Mucosa of stomach (tissue), 1 donor: ENCODE measurements around the gene PLOD2.

Experiments
- H3K27me3 ChIP-seq: one replicate; pipeline ENCODE4 v1.7.0; 2013; ENCODE audit warnings: mild to moderate bottlenecking, low read length; ENCODE audit not compliant: control insufficient read depth, insufficient read depth
- H3K36me3 ChIP-seq: one replicate; pipeline ENCODE4 v1.7.0; 2013; ENCODE audit warnings: low read length; ENCODE audit not compliant: control insufficient read depth, insufficient read depth
- H3K4me1 ChIP-seq: one replicate; pipeline ENCODE4 v1.7.0; 2013; ENCODE audit warnings: mild to moderate bottlenecking, low read length; ENCODE audit not compliant: control insufficient read depth, insufficient read depth
- H3K4me3 ChIP-seq: one replicate; pipeline ENCODE4 v1.7.0; 2013; ENCODE audit warnings: low read length
- H3K9ac ChIP-seq: one replicate; pipeline ENCODE4 v1.7.0; 2013; ENCODE audit warnings: mild to moderate bottlenecking, low read length, moderate library complexity
- H3K9me3 ChIP-seq: one replicate; pipeline ENCODE4 v1.7.0; 2013; ENCODE audit warnings: mild to moderate bottlenecking, low read length, moderate library complexity; ENCODE audit not compliant: control insufficient read depth
- donor health status: Pancreatic carcinoma.

Gene PLOD2

DNA sequence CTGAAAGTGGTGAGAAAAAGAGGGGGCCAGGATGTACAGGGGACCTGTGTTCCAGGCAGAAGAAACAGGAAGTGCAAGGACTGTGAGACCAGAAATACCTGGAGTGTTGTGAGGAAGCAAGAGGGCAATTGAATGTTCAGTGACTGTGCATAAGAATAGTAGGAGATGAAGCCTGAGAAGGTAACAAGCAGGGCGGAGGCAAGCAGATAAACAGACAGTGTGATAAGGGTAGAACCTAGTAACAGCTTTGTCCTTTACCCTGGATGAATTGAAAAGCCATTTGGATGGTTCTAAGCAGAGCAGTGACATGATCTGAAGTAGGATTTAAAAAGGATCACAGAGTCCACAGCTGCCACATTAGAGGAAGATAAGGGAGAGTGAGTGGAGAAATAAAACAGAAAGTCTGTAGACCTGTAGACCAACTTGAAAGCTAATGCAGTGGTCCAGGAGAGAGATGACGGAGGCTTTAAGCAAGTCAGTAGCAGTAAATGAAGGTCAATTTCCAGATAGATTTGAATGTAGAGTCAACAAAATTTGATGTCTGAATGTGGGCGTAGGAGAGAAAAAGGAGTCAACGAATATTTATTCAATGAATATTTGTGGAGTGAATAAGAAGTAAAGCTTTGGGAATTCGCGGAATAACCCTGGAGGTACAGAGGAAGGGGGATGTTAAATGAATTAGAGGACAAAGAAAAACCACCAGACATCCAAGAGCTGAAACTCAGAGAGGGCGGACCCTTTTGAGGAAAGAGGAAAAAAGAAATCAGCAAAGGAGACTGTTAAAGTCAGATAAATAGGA lies 4.2 kb upstream of the PLOD2 start:
- Histone ChIP-seq H3K27me3 (peaks cover 11% of the 10 kb centered on the region), H3K9me3 (no peaks in the 10 kb centered on the region), H3K36me3 (no peaks in the 10 kb centered on the region), H3K4me1 (peaks cover 18% of the 10 kb centered on the region), H3K4me3 (no peak overlapping the region), H3K9ac (no peak overlapping the region)

- Histone ChIP-seq H3K4me1 (peaks cover 18% of the 10 kb centered on the region), H3K9ac (no peak overlapping the region), H3K27me3 (peaks cover 11% of the 10 kb centered on the region)
These were observed 3.5 kb upstream of the PLOD2 start for GRCh38 chr3:146164506-146164905.

DNA sequence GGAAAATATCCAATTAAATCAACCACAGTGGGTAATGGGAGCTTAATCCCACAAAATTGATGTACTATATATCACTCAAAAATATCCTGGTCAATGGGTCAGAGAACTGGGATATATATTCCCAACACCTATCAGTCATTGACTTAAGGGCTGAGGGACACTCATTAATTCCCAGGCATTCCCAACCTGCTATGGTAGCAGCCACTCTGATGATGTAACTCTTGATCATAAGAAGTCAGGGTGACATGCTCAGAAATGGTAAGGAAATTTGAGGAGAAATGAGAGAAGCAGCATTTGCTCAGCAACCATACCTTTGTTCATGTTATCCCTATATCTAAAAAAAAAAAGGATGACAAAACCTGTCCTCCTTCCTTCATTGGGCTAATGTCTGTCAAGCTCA lies 3.1 kb upstream of the PLOD2 start:
- no peak overlapping the region for H3K4me3 ChIP-seq
- no peaks in the 10 kb centered on the region for H3K9me3 ChIP-seq
- peaks cover 18% of the 10 kb centered on the region for H3K4me1 ChIP-seq
- no peak overlapping the region for H3K9ac ChIP-seq
- H3K27me3 ChIP-seq: peaks cover 11% of the 10 kb centered on the region
- H3K36me3 ChIP-seq: no peaks in the 10 kb centered on the region

More at GRCh38 chr3:146164506-146164905, 3.5 kb upstream of the PLOD2 start:
- Histone ChIP-seq H3K9me3 (no peaks in the 10 kb centered on the region), H3K36me3 (no peaks in the 10 kb centered on the region), H3K4me3 (no peak overlapping the region)

GRCh38 chr3:146163584-146163983 lies 2.6 kb upstream of the PLOD2 start:
- Histone ChIP-seq H3K27me3 (peaks cover 11% of the 10 kb centered on the region), H3K9me3 (no peaks in the 10 kb centered on the region), H3K4me3 (no peak overlapping the region), H3K36me3 (no peaks in the 10 kb centered on the region), H3K9ac (no peak overlapping the region), H3K4me1 (peaks cover 18% of the 10 kb centered on the region)

DNA sequence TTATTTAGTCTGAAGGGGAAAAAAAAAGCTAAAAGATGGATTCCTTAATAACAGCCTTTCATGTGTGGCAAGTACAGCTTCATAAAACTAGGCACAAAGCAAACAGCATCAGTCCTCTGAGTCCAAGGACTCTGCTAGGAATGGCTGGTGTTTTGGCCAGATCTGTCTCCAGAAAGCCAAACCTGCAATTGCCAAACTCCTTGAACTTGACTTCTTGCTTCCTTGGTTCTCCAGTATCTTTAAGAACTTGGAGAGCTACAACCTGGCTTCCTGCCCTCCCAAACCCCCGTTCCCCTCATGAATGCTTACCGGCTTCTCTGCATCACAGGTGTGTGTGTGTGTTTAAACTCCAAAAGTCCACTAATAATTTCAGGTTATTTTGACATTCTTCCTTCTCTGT lies 1.6 kb upstream of the PLOD2 start:
- Histone ChIP-seq H3K9me3 (no peaks in the 10 kb centered on the region), H3K27me3 (peaks cover 11% of the 10 kb centered on the region), H3K36me3 (no peaks in the 10 kb centered on the region), H3K4me3 (no peak overlapping the region), H3K9ac (no peak overlapping the region), H3K4me1 (peaks cover 18% of the 10 kb centered on the region)

DNA sequence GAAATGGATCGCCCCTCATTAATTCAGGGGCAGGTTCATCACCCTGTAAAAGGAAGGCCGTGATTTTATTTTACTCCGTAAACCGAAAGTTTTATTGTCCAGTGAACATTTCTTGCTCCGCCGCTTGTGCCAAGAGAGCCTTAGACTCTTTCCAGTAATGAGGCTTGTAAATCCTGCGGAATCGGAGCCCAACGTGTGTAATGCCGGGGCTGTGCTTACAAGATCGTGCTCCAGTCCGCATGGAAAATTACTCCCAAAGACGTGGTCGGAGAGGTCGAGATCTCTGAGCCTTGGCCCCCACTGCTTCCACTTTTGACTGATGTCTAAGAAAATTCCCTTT lies 649 bp upstream of the PLOD2 start:
- peaks cover 11% of the 10 kb centered on the region for H3K27me3 ChIP-seq
- H3K9ac ChIP-seq: peak overlapping the region; percentile 66
- no peaks in the 10 kb centered on the region for H3K36me3 ChIP-seq
- H3K9me3 ChIP-seq: no peaks in the 10 kb centered on the region
- H3K4me1 ChIP-seq: peaks cover 11% of the 10 kb centered on the region
- H3K4me3 ChIP-seq: peak overlapping the region; percentile 65

- Histone ChIP-seq H3K4me3 (peak overlapping the region; percentile 65), H3K4me1 (peaks cover 8% of the 10 kb centered on the region)
These were observed 542 bp downstream of the PLOD2 start for GRCh38 chr3:146160321-146160963.

GRCh38 chr3:146159616-146160320 lies 1.2 kb downstream of the PLOD2 start:
- peaks cover 11% of the 10 kb centered on the region for H3K27me3 ChIP-seq
- H3K4me3 ChIP-seq: peak overlapping the region; percentile 65
- H3K36me3 ChIP-seq: no peaks in the 10 kb centered on the region
- no peaks in the 10 kb centered on the region for H3K9me3 ChIP-seq
- H3K9ac ChIP-seq: peak overlapping the region; percentile 66
- peaks cover under 1% of the 10 kb centered on the region for H3K4me1 ChIP-seq

More at GRCh38 chr3:146160321-146160963, 542 bp downstream of the PLOD2 start:
- H3K9ac ChIP-seq: peak overlapping the region; percentile 66
- peaks cover 11% of the 10 kb centered on the region for H3K27me3 ChIP-seq
- no peaks in the 10 kb centered on the region for H3K36me3 ChIP-seq
- H3K9me3 ChIP-seq: no peaks in the 10 kb centered on the region

DNA sequence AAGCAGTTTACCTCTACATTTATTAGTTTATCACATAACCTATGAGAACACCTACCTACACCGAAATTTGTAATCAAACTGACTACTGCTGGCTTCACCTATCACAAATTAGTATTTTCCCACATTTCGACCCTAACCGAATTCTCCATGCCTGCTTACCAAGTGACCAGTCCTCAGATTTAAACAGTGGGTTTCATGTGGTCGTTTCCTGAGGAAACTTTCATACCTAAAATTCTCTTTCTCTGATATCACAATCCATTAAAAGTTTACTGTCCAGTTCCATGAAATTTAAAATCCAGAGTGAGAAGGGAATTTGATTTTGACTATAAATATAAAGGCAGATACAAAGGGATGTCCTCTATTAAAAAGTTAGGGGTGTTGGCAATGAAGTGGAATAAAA lies 1.9 kb downstream of the PLOD2 start:
- Histone ChIP-seq H3K9ac (no peak overlapping the region), H3K27me3 (peaks cover 11% of the 10 kb centered on the region), H3K4me3 (no peak overlapping the region), H3K4me1 (peaks cover 3% of the 10 kb centered on the region), H3K36me3 (no peaks in the 10 kb centered on the region), H3K9me3 (no peaks in the 10 kb centered on the region)

DNA sequence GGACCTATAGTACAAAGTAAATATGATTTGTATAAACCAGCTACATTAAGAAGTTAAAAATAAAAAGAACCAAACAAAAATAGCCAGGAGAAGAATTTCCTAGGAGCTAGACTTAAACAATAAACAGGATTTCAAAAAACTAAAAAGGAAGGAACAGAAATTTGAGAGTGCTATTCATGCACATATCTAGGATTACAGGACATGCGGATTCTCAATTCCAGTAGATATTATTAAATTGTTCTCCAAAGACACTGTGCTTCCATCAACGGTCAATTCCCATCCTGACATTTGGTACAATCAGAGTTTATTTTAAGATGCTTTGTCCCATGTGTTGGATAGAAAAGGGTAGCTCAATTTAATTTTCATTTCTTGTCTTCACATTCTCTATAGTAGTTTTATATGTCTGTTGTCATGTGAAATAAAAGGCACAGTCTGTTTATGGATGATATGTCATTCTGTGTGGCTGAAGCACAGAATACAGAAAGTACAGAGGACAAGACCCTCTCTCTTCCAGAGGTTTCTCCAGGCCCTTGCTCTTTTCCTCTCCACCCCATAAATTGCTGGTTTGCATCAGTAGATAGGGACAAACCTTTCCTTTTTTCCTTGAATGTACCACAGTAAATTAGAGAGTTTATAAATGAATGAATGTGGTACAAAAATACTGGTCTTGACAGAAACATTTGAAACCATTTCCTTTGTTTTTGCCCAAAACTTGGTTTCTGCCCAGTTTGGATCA lies 3.5 kb downstream of the PLOD2 start:
- H3K9ac ChIP-seq: no peak overlapping the region

GRCh38 chr3:146156666-146157314 lies 4.2 kb downstream of the PLOD2 start:
- Histone ChIP-seq H3K4me1 (peaks cover 4% of the 10 kb centered on the region), H3K27me3 (peaks cover 8% of the 10 kb centered on the region), H3K36me3 (no peaks in the 10 kb centered on the region), H3K9me3 (no peaks in the 10 kb centered on the region), H3K4me3 (no peak overlapping the region), H3K9ac (peak overlapping the region; percentile 18)

More for the DNA sequence above, 3.5 kb downstream of the PLOD2 start:
- no peaks in the 10 kb centered on the region for H3K36me3 ChIP-seq
- H3K9me3 ChIP-seq: no peaks in the 10 kb centered on the region
- peaks cover 4% of the 10 kb centered on the region for H3K4me1 ChIP-seq
- H3K27me3 ChIP-seq: peaks cover 11% of the 10 kb centered on the region
- H3K4me3 ChIP-seq: no peak overlapping the region
